Measurements from ENCODE around the gene NUMB.

The NUMB gene

DNA sequence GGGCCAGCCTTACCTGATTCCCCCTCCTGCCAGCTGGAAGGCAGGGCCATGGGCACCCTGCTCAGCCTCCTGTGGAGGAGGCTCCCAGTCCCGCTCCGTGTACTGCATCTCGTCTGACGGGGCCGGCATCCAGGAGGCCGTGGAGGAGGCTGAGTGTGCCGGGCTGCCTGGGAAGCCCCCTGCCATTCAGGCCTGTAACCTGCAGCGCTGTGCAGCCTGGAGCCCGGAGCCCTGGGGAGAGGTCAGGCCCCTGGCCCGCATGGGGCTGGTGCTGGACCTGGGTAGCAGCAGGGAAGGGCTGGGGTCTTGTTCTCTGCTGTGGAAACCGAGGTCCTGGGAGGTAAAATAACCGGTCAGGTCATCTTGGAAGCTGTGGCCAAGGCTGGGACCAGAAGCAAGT, 204.6 kb downstream of the NUMB start:
- TF ChIP-seq, protein P1, sequence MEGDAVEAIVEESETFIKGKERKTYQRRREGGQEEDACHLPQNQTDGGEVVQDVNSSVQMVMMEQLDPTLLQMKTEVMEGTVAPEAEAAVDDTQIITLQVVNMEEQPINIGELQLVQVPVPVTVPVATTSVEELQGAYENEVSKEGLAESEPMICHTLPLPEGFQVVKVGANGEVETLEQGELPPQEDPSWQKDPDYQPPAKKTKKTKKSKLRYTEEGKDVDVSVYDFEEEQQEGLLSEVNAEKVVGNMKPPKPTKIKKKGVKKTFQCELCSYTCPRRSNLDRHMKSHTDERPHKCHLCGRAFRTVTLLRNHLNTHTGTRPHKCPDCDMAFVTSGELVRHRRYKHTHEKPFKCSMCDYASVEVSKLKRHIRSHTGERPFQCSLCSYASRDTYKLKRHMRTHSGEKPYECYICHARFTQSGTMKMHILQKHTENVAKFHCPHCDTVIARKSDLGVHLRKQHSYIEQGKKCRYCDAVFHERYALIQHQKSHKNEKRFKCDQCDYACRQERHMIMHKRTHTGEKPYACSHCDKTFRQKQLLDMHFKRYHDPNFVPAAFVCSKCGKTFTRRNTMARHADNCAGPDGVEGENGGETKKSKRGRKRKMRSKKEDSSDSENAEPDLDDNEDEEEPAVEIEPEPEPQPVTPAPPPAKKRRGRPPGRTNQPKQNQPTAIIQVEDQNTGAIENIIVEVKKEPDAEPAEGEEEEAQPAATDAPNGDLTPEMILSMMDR (IDR thresholded peaks at IDR 0.05; ENCODE audit: control insufficient read depth, extremely low read depth, insufficient read depth) = no peak
- H3K4me3 ChIP-seq (ENCODE audit: low read depth, low read length) = no peak overlapping the region
- no peak for DNase-seq (ENCODE audit: low read depth)

DNA sequence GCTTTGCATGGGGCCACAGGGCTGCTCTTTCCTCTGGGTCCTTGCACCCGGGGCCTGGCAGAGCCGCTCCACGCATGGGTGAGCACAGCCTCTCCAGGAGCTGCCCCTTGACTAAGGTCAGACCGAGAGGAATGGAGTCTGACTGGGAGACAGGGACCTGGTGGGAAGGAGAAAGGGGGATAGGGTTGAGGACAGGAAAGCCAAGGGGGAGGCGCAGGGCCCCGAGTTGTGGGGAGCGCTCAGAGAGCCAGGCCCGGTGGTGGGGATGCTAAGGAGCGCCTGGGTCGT, 205.1 kb downstream of the NUMB start:
- H3K4me3 ChIP-seq (ENCODE audit: low read depth, low read length) = no peak overlapping the region
- TF ChIP-seq, protein P1 (IDR thresholded peaks at IDR 0.05; ENCODE audit: control insufficient read depth, extremely low read depth, insufficient read depth) = no peak
- no peak for DNase-seq (ENCODE audit: low read depth)

DNA sequence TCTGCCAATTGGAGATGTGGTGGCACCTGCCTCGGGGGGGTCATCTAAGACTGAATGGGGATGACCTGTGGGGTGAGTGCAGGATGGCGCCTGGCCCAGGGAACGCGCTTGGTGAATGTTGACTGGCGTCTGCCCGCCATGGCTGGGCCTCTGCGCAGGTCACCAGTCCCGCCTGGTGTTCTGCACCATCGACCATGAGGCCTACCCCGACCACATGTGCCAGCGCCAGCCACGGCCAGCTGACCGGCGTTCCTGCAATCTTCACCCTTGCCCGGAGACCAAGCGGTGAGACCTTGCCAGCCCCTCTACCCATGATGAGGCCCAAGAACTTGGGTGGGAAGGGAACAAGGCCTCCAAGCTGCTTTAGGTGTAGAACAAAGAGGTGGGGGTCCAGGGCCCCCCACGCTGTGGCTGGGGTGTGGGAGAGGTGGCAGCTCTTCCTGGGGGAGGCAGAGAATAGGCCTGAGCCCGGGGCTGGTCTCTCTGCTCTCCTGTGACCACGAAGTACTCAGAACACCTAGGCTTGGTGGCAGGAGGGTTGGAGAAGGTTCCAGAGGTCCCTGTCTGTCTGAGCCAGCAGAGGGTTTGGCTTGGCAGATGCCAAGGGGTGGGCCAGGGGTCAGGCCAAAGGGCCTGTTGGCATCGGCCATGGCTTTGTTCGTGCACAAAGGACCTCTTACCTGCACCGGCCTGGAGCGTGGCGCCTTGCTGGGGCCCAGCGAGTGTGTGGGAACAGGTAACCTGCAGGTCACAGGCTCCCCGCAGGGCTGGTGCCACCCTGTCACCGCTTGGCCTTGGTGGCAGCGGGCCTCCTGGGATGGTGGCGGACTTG, 205.6 kb downstream of the NUMB start:
- no peak for DNase-seq (ENCODE audit: low read depth)
- TF ChIP-seq, protein P1 (IDR thresholded peaks at IDR 0.05; ENCODE audit: control insufficient read depth, extremely low read depth, insufficient read depth) = no peak
- H3K4me3 ChIP-seq (ENCODE audit: low read depth, low read length) = no peak overlapping the region

DNA sequence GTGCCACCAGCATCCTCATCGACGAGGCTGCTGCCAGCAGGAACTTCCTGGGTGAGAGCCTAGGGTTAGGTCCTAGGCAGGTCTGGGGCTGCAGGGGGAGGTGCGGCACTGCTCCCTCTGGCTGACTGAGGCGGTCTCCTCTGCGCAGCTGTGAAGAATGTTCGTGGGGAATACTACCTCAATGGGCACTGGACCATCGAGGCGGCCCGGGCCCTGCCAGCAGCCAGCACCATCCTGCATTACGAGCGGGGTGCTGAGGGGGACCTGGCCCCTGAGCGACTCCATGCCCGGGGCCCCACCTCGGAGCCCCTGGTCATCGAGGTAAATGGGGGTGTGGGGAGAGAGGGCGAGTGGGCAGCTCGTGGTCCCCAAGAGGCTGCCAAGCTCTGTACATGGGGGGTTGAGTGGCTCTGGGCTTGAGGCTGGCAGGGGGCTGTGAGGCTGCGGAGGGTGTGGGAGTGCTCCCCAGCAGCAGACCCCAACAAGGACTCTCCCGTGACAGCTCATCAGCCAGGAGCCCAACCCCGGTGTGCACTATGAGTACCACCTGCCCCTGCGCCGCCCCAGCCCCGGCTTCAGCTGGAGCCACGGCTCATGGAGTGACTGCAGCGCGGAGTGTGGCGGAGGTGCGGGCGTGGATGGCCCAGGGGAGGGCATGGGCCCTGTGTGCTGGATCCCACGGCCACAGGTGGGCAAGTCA, 206.7 kb downstream of the NUMB start:
- DNase-seq (ENCODE audit: low read depth) = no peak
- TF ChIP-seq, protein P1 (IDR thresholded peaks at IDR 0.05; ENCODE audit: control insufficient read depth, extremely low read depth, insufficient read depth) = no peak
- no peak overlapping the region for H3K4me3 ChIP-seq (ENCODE audit: low read depth, low read length)

DNA sequence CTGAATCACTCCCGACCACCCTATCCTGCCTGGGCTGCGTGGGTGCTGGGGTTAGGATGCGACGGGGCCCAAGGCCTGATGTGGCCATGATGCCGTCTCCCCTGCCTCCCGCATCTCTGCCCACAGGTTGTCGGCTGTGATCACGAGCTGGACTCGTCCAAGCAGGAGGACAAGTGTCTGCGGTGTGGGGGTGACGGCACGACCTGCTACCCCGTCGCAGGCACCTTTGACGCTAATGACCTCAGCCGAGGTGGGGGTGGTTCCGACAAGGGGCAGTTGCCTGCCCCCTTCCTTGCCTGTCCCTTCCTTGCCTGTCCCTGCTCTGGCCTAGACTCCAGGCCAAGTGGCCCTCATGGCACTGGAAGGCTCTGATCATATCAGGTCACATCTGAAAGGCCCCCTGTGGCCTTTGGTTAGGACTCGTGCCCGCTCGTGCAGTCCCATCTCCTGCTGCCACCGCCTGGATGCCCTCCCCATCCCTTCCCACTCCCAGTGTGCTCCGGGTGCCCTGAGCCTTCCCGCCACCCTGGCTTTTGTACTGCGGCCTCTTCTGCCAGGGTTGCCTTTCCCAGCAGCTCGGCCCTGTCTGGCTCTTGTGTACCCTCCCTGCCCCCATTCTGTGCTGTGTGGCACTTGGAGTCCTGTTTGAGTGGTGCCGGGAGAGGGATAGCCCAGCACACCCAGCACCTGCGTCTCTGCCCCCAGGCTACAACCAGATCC, 207.4 kb downstream of the NUMB start:
- H3K4me3 ChIP-seq (ENCODE audit: low read depth, low read length) = no peak overlapping the region
- no peak for DNase-seq (ENCODE audit: low read depth)
- TF ChIP-seq, protein P1 (IDR thresholded peaks at IDR 0.05; ENCODE audit: control insufficient read depth, extremely low read depth, insufficient read depth) = no peak

DNA sequence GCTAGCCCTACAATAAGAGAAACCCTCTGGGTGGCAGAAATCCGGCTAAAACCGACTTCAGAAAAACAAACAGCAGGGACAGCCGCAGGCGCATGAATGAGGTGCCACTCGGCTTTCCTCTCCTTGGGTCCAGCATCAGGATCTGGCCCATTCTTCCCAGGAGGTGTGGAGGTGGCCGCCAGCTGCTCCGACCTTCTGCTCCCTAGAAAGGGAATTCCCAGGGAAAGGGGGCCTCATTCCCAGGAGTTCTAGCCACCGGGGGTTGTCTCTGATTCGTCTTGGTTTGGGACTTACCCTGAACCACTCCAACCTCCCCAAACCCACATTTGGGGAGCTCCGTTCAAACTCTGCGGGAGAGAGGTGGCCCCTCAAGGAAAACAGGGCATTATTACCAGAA, 208.0 kb downstream of the NUMB start:
- no peak overlapping the region for H3K4me3 ChIP-seq (ENCODE audit: low read depth, low read length)
- TF ChIP-seq, protein P1 (IDR thresholded peaks at IDR 0.05; ENCODE audit: control insufficient read depth, extremely low read depth, insufficient read depth) = no peak
- DNase-seq (ENCODE audit: low read depth) = no peak

All from LNCaP clone FGC (cell line).